ENCODE measurements around the gene CD300E.

The CD300E gene

DNA sequence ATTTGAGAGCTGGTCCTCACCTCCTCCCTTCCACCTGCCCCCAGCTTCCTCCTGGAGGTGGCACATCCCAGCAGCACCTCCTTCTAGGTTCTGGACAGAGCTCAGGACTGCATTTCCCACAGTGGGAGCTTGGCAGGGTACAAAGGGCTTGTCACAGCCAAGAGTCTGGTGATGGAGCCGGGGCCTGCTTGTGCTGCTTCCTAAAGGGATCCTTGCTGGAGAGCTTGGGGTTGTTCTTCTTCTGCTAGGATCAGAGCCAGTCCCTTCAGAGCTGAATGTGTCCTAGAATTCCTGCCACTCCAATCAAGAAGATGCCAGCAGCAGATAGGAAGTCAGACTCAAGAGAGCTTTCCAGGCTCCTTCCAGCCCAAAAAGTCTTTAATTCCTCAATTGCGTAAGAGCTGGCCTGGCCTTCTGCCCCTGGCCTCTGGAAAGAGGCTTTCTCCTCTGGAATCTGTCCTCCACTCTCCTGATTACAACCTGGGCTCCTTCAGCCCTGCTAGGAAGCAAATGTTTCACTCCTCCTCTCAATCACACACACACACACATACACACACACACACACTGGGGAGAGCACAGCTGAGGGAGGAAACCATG lies 4.4 kb downstream of the CD300E start:
- no peak overlapping the region for H3K4me3 ChIP-seq (ENCODE audit: low read depth, low read length)
- TF ChIP-seq, protein P1, sequence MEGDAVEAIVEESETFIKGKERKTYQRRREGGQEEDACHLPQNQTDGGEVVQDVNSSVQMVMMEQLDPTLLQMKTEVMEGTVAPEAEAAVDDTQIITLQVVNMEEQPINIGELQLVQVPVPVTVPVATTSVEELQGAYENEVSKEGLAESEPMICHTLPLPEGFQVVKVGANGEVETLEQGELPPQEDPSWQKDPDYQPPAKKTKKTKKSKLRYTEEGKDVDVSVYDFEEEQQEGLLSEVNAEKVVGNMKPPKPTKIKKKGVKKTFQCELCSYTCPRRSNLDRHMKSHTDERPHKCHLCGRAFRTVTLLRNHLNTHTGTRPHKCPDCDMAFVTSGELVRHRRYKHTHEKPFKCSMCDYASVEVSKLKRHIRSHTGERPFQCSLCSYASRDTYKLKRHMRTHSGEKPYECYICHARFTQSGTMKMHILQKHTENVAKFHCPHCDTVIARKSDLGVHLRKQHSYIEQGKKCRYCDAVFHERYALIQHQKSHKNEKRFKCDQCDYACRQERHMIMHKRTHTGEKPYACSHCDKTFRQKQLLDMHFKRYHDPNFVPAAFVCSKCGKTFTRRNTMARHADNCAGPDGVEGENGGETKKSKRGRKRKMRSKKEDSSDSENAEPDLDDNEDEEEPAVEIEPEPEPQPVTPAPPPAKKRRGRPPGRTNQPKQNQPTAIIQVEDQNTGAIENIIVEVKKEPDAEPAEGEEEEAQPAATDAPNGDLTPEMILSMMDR (IDR thresholded peaks at IDR 0.05; ENCODE audit: low read depth, low read length), result no peak

DNA sequence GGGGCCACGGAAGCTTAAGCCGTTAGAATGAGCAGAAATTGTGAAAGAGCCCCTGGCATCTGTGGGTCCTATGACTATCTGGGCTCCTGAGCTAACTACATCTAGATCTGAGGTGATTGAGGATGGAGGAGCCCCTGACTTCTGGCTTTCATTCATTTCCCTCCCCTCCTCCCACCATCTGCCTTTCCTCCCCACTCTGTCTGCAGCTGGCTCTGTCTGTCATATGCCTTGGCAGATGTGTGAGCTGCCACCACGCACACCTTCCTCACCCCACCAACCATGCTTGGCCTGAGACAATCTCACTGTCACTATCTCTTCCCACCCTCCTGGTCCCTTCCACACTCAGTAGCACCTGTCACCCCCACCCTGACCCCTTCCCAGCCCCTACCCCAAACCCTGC lies 5.1 kb downstream of the CD300E start:
- no peak overlapping the region for H3K4me3 ChIP-seq (ENCODE audit: low read depth, low read length)

DNA sequence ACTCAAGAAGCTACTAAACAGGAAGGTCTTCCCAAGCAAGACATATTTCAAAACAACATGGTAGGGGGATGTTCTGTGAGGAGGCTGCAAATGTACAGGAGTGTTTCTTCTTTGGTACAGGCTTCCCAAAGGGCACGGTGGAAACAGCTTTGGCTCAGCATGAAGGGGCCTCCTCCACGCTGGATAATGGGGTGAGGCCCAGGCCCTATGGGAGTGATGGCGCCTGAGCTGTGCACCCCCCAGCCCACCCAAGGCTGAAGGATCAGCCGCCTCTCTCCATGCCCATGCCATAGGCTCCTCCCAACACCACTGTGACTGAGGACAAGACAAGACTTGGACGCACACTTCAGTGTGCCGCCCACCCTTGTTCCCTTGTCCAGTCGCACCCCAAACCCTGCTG lies 6.8 kb downstream of the CD300E start:
- H3K4me3 ChIP-seq (ENCODE audit: low read depth, low read length), result no peak overlapping the region
- TF ChIP-seq, protein P1 (IDR thresholded peaks at IDR 0.05; ENCODE audit: low read depth, low read length), result no peak

More for the DNA sequence above, 5.1 kb downstream of the CD300E start:
- TF ChIP-seq, protein P1 (IDR thresholded peaks at IDR 0.05; ENCODE audit: low read depth, low read length), result no peak

DNA sequence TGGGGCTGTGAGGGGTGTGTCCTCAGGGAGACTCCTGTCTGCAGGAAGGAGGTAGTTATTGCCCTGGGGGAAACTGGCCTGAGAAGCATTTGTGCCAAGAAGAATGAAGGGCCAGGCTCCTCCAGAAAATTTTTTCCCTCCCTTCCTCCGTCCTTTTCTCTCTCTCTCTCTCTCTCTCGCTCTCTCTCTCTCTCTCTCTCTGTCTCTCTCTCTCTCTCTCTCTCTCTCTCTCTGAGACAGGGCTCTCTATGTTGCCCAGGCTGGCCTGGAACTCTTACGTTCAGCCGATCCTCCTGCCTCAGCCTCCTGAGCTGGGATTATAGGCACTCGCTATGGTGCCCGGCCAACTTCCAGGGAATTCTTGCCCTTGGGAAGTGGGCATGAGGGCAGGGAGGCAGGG lies 11.5 kb downstream of the CD300E start:
- H3K4me3 ChIP-seq (ENCODE audit: low read depth, low read length), result no peak overlapping the region

GRCh38 chr17:74610108-74610507 lies 13.4 kb downstream of the CD300E start:
- TF ChIP-seq, protein P1 (IDR thresholded peaks at IDR 0.05; ENCODE audit: low read depth, low read length), result no peak
- H3K4me3 ChIP-seq (ENCODE audit: low read depth, low read length), result no peak overlapping the region

More for the DNA sequence above, 11.5 kb downstream of the CD300E start:
- TF ChIP-seq, protein P1 (IDR thresholded peaks at IDR 0.05; ENCODE audit: low read depth, low read length), result no peak

GRCh38 chr17:74608511-74608910 lies 15.0 kb downstream of the CD300E start:
- TF ChIP-seq, protein P1 (IDR thresholded peaks at IDR 0.05; ENCODE audit: low read depth, low read length), result no peak

GRCh38 chr17:74607221-74607620 lies 16.3 kb downstream of the CD300E start:
- TF ChIP-seq, protein P1 (IDR thresholded peaks at IDR 0.05; ENCODE audit: low read depth, low read length), result no peak
- H3K4me3 ChIP-seq (ENCODE audit: low read depth, low read length), result no peak overlapping the region

More at GRCh38 chr17:74608511-74608910, 15.0 kb downstream of the CD300E start:
- H3K4me3 ChIP-seq (ENCODE audit: low read depth, low read length), result no peak overlapping the region
